NCI-H146 (cell line): ENCODE measurements around the gene GSE1.
"Not testable (repeated sequence)": the region's sequence is repeated elsewhere in the genome, so short reads cannot be mapped to it uniquely, and the experiment has no call there.

Source experiments
- DNase-seq: peaks from one replicate; lab custom pipeline; 2025; lab: John Stamatoyannopoulos, UW

The GSE1 gene

DNA sequence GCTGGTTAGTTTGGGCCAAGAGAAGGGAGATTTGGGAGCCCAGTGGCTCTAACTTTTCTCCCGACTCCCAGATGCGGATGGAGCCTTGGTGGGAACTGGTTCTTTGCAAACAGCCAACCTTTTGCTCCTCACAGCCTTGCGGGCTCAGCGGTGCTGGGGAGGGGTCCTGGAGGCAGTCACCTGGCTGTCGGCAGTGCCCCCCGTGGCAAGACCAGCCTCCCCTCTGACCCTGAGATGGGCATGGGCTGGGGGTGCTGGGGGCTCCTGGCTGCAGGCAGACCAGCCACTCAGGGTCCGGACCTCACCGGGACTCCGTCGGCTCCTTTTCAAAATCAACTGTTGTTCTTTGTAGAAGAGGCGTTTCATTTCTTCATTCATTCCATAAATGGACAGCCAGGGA is 21.7 kb upstream of the GSE1 start:
- no peak for DNase-seq

- DNase-seq = not testable (repeated sequence)
These were observed 20.8 kb upstream of the GSE1 start for GRCh38 chr16:85592277-85592676.

DNA sequence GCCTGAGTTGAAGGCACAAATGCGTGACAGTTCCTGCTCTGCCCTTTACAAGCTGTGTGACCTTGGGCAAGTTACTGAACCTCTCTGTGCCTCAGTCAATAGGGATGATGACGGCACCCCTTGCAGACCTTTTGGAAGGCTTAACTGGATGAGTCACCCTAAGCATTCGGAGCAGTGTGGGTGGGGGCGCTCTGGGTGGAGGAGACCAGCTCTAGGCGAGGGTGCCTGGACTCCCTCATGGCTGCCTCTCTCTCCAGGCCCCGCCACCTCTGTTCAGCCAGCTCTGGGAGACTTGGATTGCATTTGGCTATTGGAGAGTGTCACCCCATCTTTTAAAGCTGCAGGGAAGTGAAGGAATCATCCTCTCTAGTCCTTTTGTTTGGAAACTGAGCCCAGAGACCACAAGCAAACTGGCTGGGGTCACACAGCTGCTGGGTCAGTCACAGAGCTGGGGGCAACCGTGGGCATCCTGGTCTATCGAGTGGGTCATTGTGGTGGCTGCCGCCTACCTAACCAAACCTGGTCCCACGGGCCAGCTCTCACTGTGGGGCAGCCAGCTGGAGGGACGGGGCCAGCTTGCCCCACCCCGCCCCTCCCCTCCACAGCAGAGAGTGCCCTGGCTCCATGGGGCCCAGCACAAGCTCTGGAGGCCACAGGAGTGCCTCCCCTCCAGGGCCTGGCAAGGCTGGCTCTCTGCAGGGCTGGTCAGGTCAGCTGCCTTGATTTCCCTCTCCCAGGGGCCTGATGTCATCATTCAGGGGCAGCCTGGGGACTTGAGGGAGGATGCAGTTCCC is 20.2 kb upstream of the GSE1 start:
- no peak for DNase-seq

GRCh38 chr16:85593494-85594221 is 19.5 kb upstream of the GSE1 start:
- DNase-seq = peak; percentile 92

- no peak for DNase-seq
These were observed 18.7 kb upstream of the GSE1 start for GRCh38 chr16:85594273-85594977.

DNA sequence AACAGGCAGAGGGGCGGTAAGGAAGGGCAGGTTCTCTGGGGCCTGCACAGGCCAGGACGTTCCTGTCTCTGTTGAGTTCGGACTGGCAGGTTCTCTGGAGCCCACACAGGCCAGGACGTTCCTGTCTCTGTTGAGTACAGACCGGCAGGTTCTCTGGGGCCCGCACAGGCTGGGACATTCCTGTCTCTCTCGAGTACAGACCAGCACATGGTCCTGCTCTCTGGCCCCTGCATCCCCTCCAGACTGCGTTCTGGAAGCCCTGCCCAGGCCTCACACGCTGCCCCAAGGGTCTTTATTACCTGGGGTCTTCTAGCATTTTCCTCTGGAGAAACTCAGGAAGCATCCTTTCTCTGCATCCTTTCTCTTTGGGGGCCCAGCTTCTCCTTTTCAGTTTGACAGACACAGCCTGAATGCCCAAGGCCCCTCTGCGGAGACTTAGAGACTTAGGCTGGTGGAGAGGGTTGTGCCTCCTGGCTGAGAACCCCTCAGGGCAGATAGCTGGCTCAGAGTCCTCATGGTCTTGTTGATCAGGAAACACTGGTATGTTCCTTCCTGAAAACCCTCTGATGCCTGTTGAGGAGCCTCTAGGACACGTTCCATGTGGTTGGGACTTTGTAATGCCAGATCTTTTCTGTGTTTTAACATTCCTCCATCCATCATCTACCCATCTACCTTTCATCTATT is 18.0 kb upstream of the GSE1 start:
- no peak for DNase-seq

- DNase-seq = no peak
These were observed 17.2 kb upstream of the GSE1 start for GRCh38 chr16:85595812-85596502.

DNA sequence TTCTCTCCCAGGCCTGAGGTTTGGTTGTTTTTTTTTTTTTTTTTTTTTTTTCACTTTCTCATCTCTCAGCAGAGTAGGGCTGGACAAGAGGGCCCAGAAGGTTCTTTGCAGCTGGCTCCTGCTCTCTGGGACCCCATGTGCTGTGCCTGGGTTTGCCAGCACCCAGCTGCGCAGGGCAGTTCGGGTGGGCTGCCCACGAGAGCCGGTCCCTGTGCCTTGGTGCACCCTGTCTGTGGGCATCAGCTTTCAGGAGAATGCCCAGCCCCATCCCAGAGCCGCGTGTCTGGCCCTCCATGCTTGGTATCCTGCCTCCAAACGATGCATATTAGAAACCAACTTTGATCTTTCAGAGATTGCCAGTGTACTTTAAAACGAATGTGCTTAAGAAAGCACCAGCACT is 15.0 kb upstream of the GSE1 start:
- DNase-seq = no peak

- no peak for DNase-seq
These were observed 13.0 kb upstream of the GSE1 start for GRCh38 chr16:85600078-85600477.

- no peak for DNase-seq
These were observed 12.4 kb upstream of the GSE1 start for GRCh38 chr16:85600530-85601271.

DNA sequence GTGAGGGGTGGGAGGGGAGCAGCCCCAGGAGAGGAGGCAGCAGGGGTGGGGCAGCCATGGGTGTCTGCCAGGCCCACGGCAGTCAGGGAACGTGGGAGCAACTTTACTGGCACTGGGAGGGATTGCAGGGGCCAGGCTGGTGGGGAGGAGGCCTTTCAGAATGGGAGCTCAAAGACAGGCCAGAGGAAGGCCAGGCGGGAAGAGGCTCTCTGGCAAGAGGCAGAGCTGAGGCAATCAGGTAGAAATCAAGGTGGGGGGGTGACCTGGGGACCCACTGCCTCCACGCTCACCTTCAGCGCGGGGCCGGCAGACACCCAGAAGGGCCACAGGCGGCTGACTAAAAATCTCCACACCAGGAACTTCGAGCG is 11.9 kb upstream of the GSE1 start:
- DNase-seq = no peak

- DNase-seq = no peak
These were observed 11.3 kb upstream of the GSE1 start for GRCh38 chr16:85601730-85602401.

DNA sequence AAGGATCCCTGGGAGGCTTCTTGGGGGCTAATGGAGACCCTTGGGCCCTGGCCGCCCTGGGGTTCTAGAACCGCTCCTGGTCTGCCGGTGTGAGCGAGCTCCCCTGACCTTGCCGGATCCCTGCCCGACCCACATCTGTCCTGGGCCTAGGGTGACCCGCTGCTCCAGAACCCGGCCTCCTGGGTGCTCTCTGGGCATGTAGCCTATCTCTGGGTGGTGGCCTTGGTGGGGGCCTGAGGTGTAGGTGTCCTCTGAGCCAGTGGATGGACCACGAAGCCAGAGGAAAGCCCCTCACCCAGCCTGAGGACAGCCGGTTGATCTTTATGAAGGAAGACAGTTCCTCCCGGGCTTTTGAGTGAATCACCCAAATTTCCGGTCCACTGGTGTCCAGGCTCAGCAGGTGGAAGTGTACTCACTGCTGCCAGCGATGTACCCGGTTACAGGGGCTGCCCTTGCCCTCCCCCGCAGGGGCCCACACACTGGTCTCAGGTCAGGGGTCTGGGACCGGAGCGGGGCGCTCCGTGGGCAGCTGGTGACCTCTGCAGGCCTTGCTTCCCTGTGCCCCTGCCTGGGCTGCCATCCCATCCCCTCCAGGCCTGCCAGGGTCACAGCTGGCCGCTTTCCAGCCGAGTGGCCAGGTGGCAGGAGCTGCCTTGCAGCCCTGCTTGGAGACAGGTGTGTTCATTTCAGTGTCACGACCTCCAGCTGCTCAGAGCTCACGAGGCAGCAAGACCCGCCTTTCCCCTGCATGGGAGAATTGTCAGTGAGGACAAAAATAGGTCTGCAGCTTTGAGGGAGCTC is 10.5 kb upstream of the GSE1 start:
- DNase-seq = peak; percentile 87

DNA sequence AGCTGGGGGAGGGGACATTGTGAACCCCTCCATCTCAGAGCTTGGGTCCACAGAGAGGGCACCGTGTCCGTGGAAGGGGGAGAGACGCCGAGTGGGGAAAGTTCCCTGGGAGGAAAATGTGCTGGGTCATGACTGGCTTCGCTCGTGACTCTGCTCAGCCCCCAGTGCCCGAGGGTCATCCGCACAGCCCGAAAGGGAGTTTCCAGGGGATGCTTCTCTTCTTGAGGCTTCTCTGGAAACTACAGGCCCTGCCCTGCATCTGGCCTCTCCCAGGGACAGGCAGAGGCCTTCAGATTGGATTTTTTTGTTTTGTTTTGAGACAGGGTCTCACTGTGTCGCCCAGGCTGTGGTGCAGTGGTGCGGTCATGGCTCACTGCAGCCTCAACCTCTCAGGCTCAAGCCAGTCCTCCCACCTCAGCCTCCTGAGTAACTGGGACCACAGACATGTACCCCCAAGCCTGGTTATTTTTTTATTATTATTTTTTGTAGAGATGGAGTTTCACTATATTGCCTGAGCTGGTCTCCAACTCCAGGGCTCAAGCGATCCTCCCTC is 9.8 kb upstream of the GSE1 start:
- DNase-seq = no peak

DNA sequence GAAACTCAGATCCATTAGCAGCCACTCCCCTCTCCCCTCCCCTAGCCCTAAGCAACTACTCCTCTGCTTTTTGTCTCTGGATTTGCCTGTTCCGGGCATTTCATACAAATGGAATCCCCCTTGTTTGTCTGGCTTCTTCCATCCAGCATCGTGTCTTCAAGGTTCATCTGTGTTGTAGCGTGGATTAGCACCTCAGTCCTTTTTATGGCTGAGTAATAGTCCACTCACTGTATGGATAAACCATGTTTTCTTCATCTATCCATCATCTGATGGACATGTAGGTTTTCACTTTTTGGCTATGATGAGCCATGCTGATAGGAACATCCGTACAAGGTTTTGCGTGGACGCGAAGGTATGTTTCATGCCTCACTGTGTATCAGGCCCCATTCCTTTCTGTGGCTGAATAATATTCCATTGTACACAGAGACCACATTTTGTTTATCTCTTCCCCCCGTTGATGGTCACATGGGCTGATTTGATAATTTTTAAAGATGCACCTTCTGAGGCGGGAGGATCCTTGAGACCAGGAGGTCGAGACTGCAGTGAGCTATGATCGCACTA is 8.9 kb upstream of the GSE1 start:
- no peak for DNase-seq

DNA sequence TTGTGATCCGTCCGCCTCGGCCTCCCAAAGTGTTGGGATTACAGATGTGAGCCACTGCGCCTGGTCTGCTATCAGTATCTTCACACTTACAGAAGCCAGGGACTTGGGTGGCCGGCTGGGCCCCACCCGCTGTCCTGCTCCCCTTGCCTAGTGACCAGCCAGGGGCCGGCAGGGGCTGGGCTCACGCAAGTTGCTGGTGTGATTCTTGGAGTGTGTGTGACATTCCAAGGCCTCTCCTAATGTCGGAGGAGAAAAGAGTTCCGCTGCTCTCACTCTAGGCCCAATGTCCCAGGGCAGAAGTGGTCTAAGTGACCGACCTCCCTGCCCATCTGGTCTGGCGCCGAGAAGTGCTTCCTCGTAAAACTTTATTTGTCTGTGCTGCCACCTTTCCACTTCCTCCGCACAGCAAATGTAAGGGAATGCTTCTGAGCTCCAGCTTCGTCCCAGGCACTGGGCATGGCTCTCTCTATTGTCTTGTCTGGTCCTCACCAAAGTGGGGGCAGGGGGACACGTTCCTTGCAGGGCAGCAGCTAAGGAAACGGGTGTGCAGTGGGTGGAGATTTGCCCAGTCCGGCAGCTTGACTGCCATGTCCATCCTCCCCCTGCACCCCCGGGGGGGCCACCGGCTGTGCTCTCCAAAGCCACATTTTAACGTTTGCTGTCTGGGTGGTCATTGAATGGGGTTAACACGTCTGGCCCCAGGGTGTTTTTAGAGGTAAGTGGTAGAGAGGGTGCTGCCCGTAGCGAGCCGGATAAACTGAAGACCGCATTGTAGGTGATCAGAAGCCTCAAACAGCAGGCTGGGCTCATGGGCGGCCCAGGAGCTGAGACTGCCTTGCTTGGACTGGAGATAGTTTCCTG is 7.8 kb upstream of the GSE1 start:
- DNase-seq = no peak

- DNase-seq = no peak
These were observed 6.9 kb upstream of the GSE1 start for GRCh38 chr16:85605912-85606841.
